HepG2 (cell line): ENCODE results near the gene ANXA9. TPM values are rescaled to one million over a fixed set of nuclear protein-coding genes. Genes with fewer than 3 reads are reported as not detected.

Source experiments
- ATF3 ChIP-seq: sonication (generic); formaldehyde crosslinking; IDR thresholded peaks from 2 replicates; pipeline ENCODE4 v1.4.0; 2020; ENCODE audit warnings: missing genetic modification reagents
- CBX2 ChIP-seq, 2 experiments: fragments of 200-600 bp in 1 of 2; sonication (generic); formaldehyde crosslinking in 1 of 2; IDR thresholded peaks; 2 replicates each; pipeline versions ENCODE4 v1.7.0 to v1.8.1; 2018 to 2022; ENCODE audit warnings: low read depth in 2 of 2, low read length in 1 of 2, mild to moderate bottlenecking in 1 of 2, missing genetic modification reagents in 1 of 2
- ERF ChIP-seq: IDR thresholded peaks from 2 replicates; pipeline ENCODE4 v1.6.1; 2018; ENCODE audit warnings: missing biosample characterization, missing genetic modification reagents
- EZH2 ChIP-seq: conservative IDR thresholded peaks from 2 replicates; pipeline ENCODE4 v1.6.1; 2012; ENCODE audit warnings: mild to moderate bottlenecking, low read depth, low read length, moderate library complexity
- GATAD1 ChIP-seq: IDR thresholded peaks from 2 replicates; pipeline ENCODE4 v1.6.1; 2016; ENCODE audit warnings: missing genetic modification reagents, missing compliant biosample characterization
- GZF1 ChIP-seq: sonication (generic); formaldehyde crosslinking; IDR thresholded peaks from 2 replicates; pipeline ENCODE4 v1.5.1; 2020; ENCODE audit warnings: mild to moderate bottlenecking, missing genetic modification reagents
- HHEX ChIP-seq: IDR thresholded peaks from 2 replicates; pipeline ENCODE4 v1.6.1; 2016; ENCODE audit warnings: control low read depth
- JUN ChIP-seq: sonication (generic); formaldehyde crosslinking; IDR thresholded peaks from 2 replicates; pipeline ENCODE4 v1.4.0; 2020; ENCODE audit warnings: mild to moderate bottlenecking, missing genetic modification reagents
- KDM2A ChIP-seq: sonication (generic); formaldehyde crosslinking; IDR thresholded peaks from 2 replicates; pipeline ENCODE4 v1.4.0; 2020; ENCODE audit warnings: low read depth, missing genetic modification reagents, borderline replicate concordance
- MLX ChIP-seq: IDR thresholded peaks from 2 replicates; pipeline ENCODE4 v1.6.1; 2016
- MYPOP ChIP-seq: sonication (generic); formaldehyde crosslinking; IDR thresholded peaks from 2 replicates; pipeline ENCODE4 v1.8.1; 2023; ENCODE audit warnings: mild to moderate bottlenecking, moderate library complexity, missing genetic modification reagents
- NFYC ChIP-seq: IDR thresholded peaks from 2 replicates; pipeline ENCODE4 v1.6.1; 2016; ENCODE audit warnings: missing genetic modification reagents, missing compliant biosample characterization
- NR1H2 ChIP-seq: sonication (generic); formaldehyde crosslinking; IDR thresholded peaks from 2 replicates; pipeline ENCODE4 v1.8.1; 2022; ENCODE audit warnings: low read depth, missing genetic modification reagents, borderline replicate concordance
- NR2F6 ChIP-seq, 2 experiments: IDR thresholded peaks; 2 replicates each; pipeline ENCODE4 v1.6.1; 2016; ENCODE audit warnings: antibody characterized with exemption in 1 of 2, mild to moderate bottlenecking in 1 of 2
- PAX8 ChIP-seq: sonication (generic); formaldehyde crosslinking; IDR thresholded peaks from 2 replicates; pipeline ENCODE4 v1.8.0; 2022; ENCODE audit warnings: mild to moderate bottlenecking, missing genetic modification reagents, borderline replicate concordance
- SOX13 ChIP-seq, 3 experiments: fragments of 450-650 bp in 1 of 3; sonication (generic) in 1 of 3; formaldehyde crosslinking in 1 of 3; IDR thresholded peaks in 2 of 3; conservative IDR thresholded peaks in 1 of 3; 2 replicates each; pipeline versions ENCODE4 v1.5.0 to v1.6.1; 2016 to 2020; ENCODE audit warnings: antibody characterized with exemption in 1 of 3, mild to moderate bottlenecking in 1 of 3, missing compliant biosample characterization in 1 of 3, missing genetic modification reagents in 1 of 3, moderate library complexity in 1 of 3
- STAT5B ChIP-seq: sonication (generic); formaldehyde crosslinking; IDR thresholded peaks from 2 replicates; pipeline ENCODE4 v1.4.0; 2020; ENCODE audit warnings: missing genetic modification reagents
- TOPORS ChIP-seq: sonication (generic); formaldehyde crosslinking; IDR thresholded peaks from 2 replicates; pipeline ENCODE4 v1.8.0; 2023; ENCODE audit warnings: mild to moderate bottlenecking, missing genetic modification reagents
- ZBTB42 ChIP-seq: sonication (generic); formaldehyde crosslinking; IDR thresholded peaks from 2 replicates; pipeline ENCODE4 v1.5.0; 2020; ENCODE audit warnings: mild to moderate bottlenecking, missing genetic modification reagents
- ZBTB7A ChIP-seq: sonication (generic); formaldehyde crosslinking; IDR thresholded peaks from 2 replicates; pipeline ENCODE4 v1.8.0; 2022; ENCODE audit warnings: mild to moderate bottlenecking, missing genetic modification reagents
- ZGPAT ChIP-seq: IDR thresholded peaks from 2 replicates; pipeline ENCODE4 v1.6.1; 2016; ENCODE audit warnings: mild to moderate bottlenecking
- ZNF143 ChIP-seq: sonication (generic); formaldehyde crosslinking; IDR thresholded peaks from 2 replicates; pipeline ENCODE4 v1.4.0; 2020; ENCODE audit warnings: missing genetic modification reagents
- ZNF20 ChIP-seq: sonication (generic); formaldehyde crosslinking; IDR thresholded peaks from 2 replicates; pipeline ENCODE4 v1.4.0; 2020; ENCODE audit warnings: mild to moderate bottlenecking, moderate library complexity, missing genetic modification reagents
- ZNF615 ChIP-seq: sonication (generic); formaldehyde crosslinking; IDR thresholded peaks from 2 replicates; pipeline ENCODE4 v1.5.0; 2020; ENCODE audit warnings: mild to moderate bottlenecking, missing genetic modification reagents, borderline replicate concordance
- ZNF616 ChIP-seq: sonication (generic); formaldehyde crosslinking; IDR thresholded peaks from 2 replicates; pipeline ENCODE4 v1.5.0; 2020; ENCODE audit warnings: low read depth, mild to moderate bottlenecking, missing genetic modification reagents
- ZNF629 ChIP-seq: sonication (generic); formaldehyde crosslinking; conservative IDR thresholded peaks from 2 replicates; pipeline ENCODE4 v1.5.0; 2020; ENCODE audit warnings: missing genetic modification reagents
- ZNF839 ChIP-seq: sonication (generic); formaldehyde crosslinking; IDR thresholded peaks from 2 replicates; pipeline ENCODE4 v1.4.0; 2020; ENCODE audit warnings: missing genetic modification reagents, mild to moderate bottlenecking, borderline replicate concordance
- ZSCAN25 ChIP-seq: sonication (generic); formaldehyde crosslinking; IDR thresholded peaks from 2 replicates; pipeline ENCODE4 v1.8.0; 2022; ENCODE audit warnings: mild to moderate bottlenecking, missing genetic modification reagents
- polyA plus RNA-seq, 8 experiments: library from polyadenylated mRNA; depleted of rRNA in 3 of 8; stranded (reverse) in 7 of 8; unstranded in 1 of 8; fragments of >200 nt; fragmentation: Illumina TruSeq in 4 of 8; extraction: Trizol in 4 of 8; gene quantifications; 2 replicates each; pipeline versions ENCODE4 v1.2.1 to v1.2.3, GENCODE V29; 2011 to 2016; ENCODE audit warnings: low read depth in 4 of 8, missing spikeins in 1 of 8, mixed read lengths in 1 of 8; ENCODE audit not compliant: insufficient read depth in 1 of 8
- total RNA-seq, 5 experiments: library from RNA; depleted of rRNA; stranded (reverse); fragments of >200 nt; fragmentation: Illumina TruSeq; extraction: Trizol; gene quantifications; 2 replicates each; pipeline ENCODE4 v1.2.3, GENCODE V29; 2016; ENCODE audit warnings: low read depth in 1 of 5

ANXA9 gene
- total and polyA plus RNA-seq, 2 of the 13 experiments (the other 11 are each of a cell fraction or from before 2014, with no cell fraction given): 13.3 to 23.9 TPM

- TF ChIP-seq NR2F6 (IDR thresholded peaks at IDR 0.05) (no peak), NR2F6 (CRISPR knock-in tag; IDR thresholded peaks at IDR 0.05) (peak; percentile 30; the same call in 1 of the 2 replicates), TOPORS (CRISPR knock-in tag) (no peak), EZH2 (no peak), ZBTB42 (no peak), ZNF20 (no peak), GATAD1 (CRISPR knock-in tag) (peak; percentile 50; the same call in 1 of the 2 replicates), KDM2A (peak; percentile 75), MLX (CRISPR knock-in tag) (no peak), ZNF143 (CRISPR knock-in tag) (no peak), ATF3 (peak; percentile 27; the same call in 1 of the 2 replicates), ZNF839 (CRISPR knock-in tag) (no peak), NFYC (CRISPR knock-in tag) (no peak), ZNF616 (no peak), HHEX (CRISPR knock-in tag) (no peak), CBX2 (IDR thresholded peaks at IDR 0.05; ENCODE audit: low read depth, low read length) (no peak), CBX2 (CRISPR knock-in tag; IDR thresholded peaks at IDR 0.05; ENCODE audit: low read depth) (no peak), PAX8 (CRISPR knock-in tag) (no peak), ZNF629 (CRISPR knock-in tag) (no peak), SOX13 (IDR thresholded peaks at IDR 0.05) (no peak), SOX13 (CRISPR knock-in tag; conservative IDR thresholded peaks at IDR 0.05 in 1 of 2, IDR thresholded peaks at IDR 0.05 in 1 of 2) (peak in 1 of 2 experiments; percentile 44; a peak in 1 of 4 replicates), STAT5B (CRISPR knock-in tag) (no peak), ZSCAN25 (no peak), MYPOP (CRISPR knock-in tag) (peak; percentile 59; the same call in 1 of the 2 replicates), ZGPAT (CRISPR knock-in tag) (no peak), ERF (CRISPR knock-in tag) (peak; percentile 75; the same call in 1 of the 2 replicates), ZBTB7A (CRISPR knock-in tag) (no peak), ZNF615 (CRISPR knock-in tag) (no peak), GZF1 (CRISPR knock-in tag) (no peak), NR1H2 (CRISPR knock-in tag) (no peak), JUN (0 out of 2 replicates have a peak, but pooled peaks have one; percentile 43)
These were observed 5.0 kb upstream of the ANXA9 start (continued) for GRCh38 chr1:150976879-150977694.
